Measurements from ENCODE around the gene PLA2G2D. TPM values are rescaled to one million over a fixed set of nuclear protein-coding genes. Genes with fewer than 3 reads are reported as not detected.

PLA2G2D gene, protein sequence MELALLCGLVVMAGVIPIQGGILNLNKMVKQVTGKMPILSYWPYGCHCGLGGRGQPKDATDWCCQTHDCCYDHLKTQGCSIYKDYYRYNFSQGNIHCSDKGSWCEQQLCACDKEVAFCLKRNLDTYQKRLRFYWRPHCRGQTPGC
- not detected in 2 replicates for total RNA-seq

DNA sequence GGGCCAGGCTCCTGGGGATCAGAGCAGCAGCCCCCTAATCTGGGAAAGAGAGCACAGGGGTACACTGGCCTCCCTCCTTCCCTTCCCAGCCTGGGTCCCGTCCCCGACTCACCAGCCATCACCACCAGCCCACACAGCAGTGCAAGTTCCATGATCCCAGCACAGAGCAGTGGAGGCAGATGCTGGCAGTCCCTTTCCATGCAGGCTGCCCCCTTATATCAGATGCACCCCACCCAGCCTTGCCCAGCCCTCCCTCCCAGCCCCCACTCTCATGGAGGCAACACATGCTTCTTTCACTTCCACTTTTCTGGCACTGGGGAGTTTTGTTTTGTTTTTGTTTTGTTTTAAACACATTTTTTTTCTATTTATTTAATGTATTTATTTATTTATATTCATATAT is at the start of gene PLA2G2D:
TSS of gene PLA2G2D (minus strand) at position 190 of the 400 bp plus-strand sequence. CDS start at position 152, 38 bp downstream.

GRCh38 chr1:20138961-20139550 is 19.7 kb upstream of the PLA2G2D start, which contains the start of gene PLA2G2F:
Gene PLA2G2F (plus strand): TSS chr1:20139323. CDS start chr1:20139428, 105 bp downstream.

GRCh38 chr1:20069874-20070273 is 49.5 kb downstream of the PLA2G2D start, which contains the start of gene PLA2G5:
Gene PLA2G5 (plus strand): TSS chr1:20070194. CDS start chr1:20084831, 14,637 bp downstream.

Other genes with a start within 250 kb of the PLA2G2D start
- gene OTUD3, start 237.1 kb downstream of the PLA2G2D start, total RNA-seq: 7.2 and 8.9 TPM in 2 replicates
- not detected in 2 replicates for gene PLA2G2E, start 195.9 kb downstream of the PLA2G2D start, total RNA-seq
- gene PLA2G2A, start 139.9 kb downstream of the PLA2G2D start, total RNA-seq: not detected in 2 replicates
- 0.36 TPM in 1 of 2 replicates, not detected in the other for gene PLA2G5, start 49.3 kb downstream of the PLA2G2D start, total RNA-seq
- gene PLA2G2F, start 19.8 kb upstream of the PLA2G2D start, total RNA-seq: not detected in 2 replicates
- gene UBXN10, start 66.6 kb upstream of the PLA2G2D start, total RNA-seq: 0.07 TPM in 1 of 2 replicates, not detected in the other
- gene PLA2G2C, start 67.0 kb upstream of the PLA2G2D start, total RNA-seq: not detected in 2 replicates
- not detected in 2 replicates for gene VWA5B1, start 171.3 kb upstream of the PLA2G2D start, total RNA-seq